ENCODE results near the gene ZNF470. TPM values are rescaled to one million over a fixed set of nuclear protein-coding genes. Genes with fewer than 3 reads are reported as not detected.

The ZNF470 gene
- 10 to 100 TPM in 1 of 8 experiments, 1 to 10 TPM in 5, under 1 TPM in 2; 0.20 to 10.7 (median 6.6) TPM for total RNA-seq

DNA sequence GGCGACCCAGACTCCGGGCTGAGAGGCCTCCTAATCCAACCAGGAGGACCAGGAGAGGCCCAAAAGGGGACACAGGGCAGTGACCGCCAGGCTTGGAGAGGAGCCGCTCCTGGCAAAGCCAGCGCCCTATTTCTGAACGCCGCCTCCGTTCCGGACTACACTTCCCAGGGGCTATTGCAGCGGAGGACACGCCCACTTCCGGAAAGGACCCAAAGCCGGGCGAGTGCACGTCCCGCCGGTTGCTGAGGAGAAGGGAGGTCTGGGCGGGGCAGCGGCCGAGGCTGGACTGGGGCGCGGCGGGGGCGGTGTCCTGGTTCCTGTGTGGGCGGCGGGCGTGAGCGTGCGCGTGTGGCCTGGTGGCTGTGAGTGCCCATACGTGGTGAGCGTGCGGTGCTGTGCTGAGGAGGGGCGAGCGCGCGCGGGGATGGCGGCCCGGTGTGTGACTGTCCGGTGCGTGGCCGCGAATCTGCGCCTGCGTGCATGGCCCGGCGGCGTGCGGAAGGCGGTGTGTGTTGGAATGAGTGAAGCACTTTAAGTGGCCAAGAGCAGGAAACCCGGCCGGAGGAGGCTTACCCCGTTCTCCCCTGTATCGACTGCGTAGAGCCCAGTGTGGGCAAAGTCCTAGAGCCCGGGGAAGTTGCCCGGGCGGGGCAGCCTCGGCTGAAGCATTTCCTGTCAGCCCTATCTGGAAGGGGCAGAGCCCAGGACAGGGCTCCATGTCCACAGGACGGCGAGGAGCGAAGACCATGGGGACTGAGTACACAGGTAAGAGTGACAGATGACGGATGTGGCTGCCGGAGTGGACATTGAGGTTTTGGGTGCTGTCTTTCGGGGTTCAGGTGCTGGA is at the start of gene ZNF470:
ZNF470 (plus strand) TSS at position 195 of the 847 bp plus-strand sequence. CDS start 2,844 bp downstream, outside the sequence.
- H3K27ac ChIP-seq = peak within 1 kb of the TSS; percentile 72 to 77
- H3K4me1 ChIP-seq (replicated peaks in 1 of 2) = peaks cover 0 to 6% of the 10 kb centered on the region in 2 donors
- H3K4me3 ChIP-seq = peak within 1 kb of the TSS; percentile 63 to 73 (median 65)
- in situ Hi-C loops (cut with MboI; ENCODE audit: low pct_unique_long_range_greater_than_20kb in 2 of 9, low sequenced_read_pairs in 9 of 9, unreplicated experiment in 9 of 9) = no loop called here
- 0 to 42% (median 14%) methylated on average over 2 to 16 of the region's 66 CpGs; no CpG with 5 or more reads in 4 of the 10 experiments for WGBS, 10 experiments
- peak; percentile 80 to 99 (median 95) for ATAC-seq (replicated peaks in 6 of 8)

DNA sequence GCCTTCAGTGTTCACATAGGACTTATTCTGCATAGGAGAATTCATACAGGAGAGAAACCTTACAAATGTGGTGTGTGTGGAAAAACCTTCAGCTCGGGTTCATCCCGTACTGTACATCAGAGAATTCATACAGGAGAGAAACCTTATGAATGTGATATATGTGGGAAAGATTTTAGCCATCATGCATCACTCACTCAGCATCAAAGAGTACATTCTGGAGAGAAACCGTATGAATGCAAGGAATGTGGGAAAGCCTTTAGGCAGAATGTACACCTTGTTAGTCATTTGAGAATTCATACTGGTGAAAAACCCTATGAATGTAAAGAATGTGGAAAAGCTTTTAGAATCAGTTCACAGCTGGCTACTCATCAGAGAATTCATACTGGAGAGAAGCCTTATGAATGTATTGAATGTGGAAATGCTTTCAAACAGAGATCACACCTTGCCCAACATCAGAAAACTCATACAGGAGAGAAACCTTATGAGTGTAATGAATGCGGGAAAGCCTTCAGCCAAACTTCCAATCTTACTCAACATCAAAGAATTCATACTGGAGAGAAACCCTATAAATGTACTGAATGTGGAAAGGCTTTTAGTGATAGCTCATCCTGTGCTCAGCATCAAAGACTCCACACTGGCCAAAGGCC is 41.9 kb upstream of the ZNF470 start:
- in situ Hi-C loops (cut with MboI; ENCODE audit: low pct_unique_long_range_greater_than_20kb in 2 of 9, low sequenced_read_pairs in 9 of 9, unreplicated experiment in 9 of 9) = no loop called here
- no peak overlapping the region for H3K4me3 ChIP-seq
- no peak overlapping the region for H3K27ac ChIP-seq
- no peak for ATAC-seq (replicated peaks in 6 of 8)
- no peaks in the 10 kb centered on the region for H3K4me1 ChIP-seq (replicated peaks in 1 of 2)
- WGBS, 10 experiments = 31 to 79% (median 50%) methylated on average over 1 to 4 of the region's 4 CpGs; no CpG with 5 or more reads in 1 of the 10 experiments

DNA sequence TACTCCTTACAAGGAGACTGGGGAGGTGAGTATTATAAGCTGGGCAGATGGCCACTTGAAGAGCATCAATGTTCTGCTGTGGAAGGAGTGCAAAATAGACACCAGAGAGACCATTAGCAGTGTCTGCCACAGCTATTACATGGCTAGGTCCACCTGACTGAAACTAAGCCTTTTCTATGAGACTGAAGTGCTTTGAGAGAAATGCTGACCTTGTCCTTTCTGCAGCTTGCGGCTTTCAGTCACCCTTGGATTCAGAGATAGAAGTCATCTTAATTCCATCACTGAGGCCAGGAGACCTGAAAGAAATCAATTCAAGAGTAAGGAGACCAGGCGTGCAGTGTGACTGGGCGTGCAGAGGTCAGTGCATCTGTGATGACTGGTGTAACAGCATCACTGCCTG is 29.8 kb upstream of the ZNF470 start:
- WGBS, 10 experiments = 64 to 100% (median 78%) methylated on average over 1 to 3 of the region's 3 CpGs; no CpG with 5 or more reads in 2 of the 10 experiments
- no peak overlapping the region for H3K27ac ChIP-seq
- ATAC-seq (replicated peaks in 6 of 8) = no peak
- H3K4me1 ChIP-seq (replicated peaks in 1 of 2) = peaks cover 0 to 6% of the 10 kb centered on the region in 2 donors
- peak overlapping the region in 2 of 5 donors; percentile 72 to 87 for H3K4me3 ChIP-seq
- in situ Hi-C loops (cut with MboI; ENCODE audit: low pct_unique_long_range_greater_than_20kb in 2 of 9, low sequenced_read_pairs in 9 of 9, unreplicated experiment in 9 of 9) = no loop called here

DNA sequence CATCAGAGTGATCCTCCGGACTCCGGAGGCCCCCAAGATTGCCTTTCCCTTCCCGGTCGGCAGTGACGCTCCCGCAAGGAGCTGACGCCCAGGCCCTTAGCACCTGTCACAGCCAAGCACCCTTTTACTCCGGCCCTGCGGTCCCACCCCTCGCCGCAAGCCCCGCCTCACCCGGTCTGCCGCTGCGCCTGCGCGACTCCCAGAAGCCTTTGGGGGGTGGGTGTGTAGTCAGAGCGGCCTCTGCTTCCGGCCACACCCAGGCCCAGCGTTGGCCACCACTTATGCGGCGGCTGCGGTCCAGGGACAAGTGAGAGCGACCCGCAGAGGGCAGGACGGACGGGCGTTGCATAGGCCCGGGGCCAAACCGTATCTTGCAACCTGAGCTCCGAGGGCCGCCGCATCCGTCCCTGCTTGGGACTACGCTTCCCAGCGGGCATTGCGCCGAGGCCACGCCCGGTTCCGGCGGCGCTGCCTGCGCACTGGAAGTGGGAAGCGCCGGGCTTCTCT is 29.0 kb upstream of the ZNF470 start:
- ATAC-seq (replicated peaks in 6 of 8) = peak in 6 of 8 experiments; percentile 88 to 92 (median 91)
- WGBS, 10 experiments = 0 to 40% (median 10%) methylated on average over 1 to 6 of the region's 46 CpGs; no CpG with 5 or more reads in 7 of the 10 experiments
- Histone ChIP-seq H3K4me1 (replicated peaks in 1 of 2) (peaks cover 0 to 6% of the 10 kb centered on the region in 2 donors), H3K27ac (peak overlapping the region; percentile 99), H3K4me3 (peak overlapping the region; percentile 72 to 90 (median 87))
- in situ Hi-C loops (cut with MboI; ENCODE audit: low pct_unique_long_range_greater_than_20kb in 2 of 9, low sequenced_read_pairs in 9 of 9, unreplicated experiment in 9 of 9) = no loop called here

DNA sequence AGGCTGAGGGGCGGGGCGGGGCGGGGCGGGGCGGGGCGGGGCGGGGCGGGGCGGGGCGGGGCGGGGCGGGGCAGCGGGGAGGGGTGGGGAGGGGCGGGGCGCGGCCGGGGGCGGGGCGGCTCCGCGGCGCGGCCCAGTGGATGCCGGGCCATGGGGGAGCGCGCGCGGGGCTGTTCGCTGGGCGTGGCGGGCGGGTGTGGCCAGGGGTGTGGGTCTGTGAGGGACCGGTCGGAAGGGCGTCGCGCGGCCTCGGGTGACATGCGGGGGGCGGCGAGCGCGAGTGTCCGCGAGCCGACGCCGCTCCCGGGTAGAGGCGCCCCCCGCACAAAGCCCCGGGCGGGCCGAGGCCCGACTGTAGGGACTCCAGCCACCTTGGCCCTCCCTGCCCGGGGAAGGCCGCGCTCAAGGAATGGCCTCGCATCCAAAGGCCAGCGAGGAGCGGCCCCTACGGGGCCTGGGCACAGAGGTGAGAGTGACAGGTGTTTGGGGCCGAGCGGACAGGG is 28.5 kb upstream of the ZNF470 start, which contains the start of gene ZFP28:
ZFP28 (plus strand) TSS at position 188 of the 503 bp plus-strand sequence; CDS start at position 259, 71 bp downstream.
- in situ Hi-C loops (cut with MboI; ENCODE audit: low pct_unique_long_range_greater_than_20kb in 2 of 9, low sequenced_read_pairs in 9 of 9, unreplicated experiment in 9 of 9) = no loop called here
- 7% methylated on average over 3 of the region's 65 CpGs; no CpG with 5 or more reads in 9 of the 10 experiments for WGBS, 10 experiments
- Histone ChIP-seq H3K27ac (peak within 1 kb of the TSS; percentile 99), H3K4me1 (replicated peaks in 1 of 2) (peaks cover 0 to 6% of the 10 kb centered on the region in 2 donors), H3K4me3 (peak within 1 kb of the TSS; percentile 72 to 90 (median 87))
- ATAC-seq (replicated peaks in 6 of 8) = peak in 6 of 8 experiments; percentile 76 to 88 (median 84)

DNA sequence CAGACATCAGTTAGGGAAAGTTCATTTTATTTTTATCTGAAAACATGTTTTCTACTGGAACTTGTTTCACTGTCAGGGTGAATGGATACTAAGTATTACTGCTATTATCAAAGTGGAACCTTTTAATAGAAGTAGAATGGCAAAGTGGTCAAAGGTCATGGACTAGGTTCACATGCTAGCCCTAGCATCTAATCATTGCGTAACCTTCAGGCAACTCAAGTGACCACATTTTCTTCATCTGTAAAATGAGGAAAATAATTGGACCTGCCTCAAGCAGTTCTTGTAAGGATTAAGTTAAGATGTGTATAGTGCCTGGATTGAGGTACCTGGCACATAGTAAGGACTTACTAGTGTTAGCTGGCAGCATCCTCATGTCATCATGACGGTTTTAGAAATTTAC is 23.5 kb upstream of the ZNF470 start:
- in situ Hi-C loops (cut with MboI; ENCODE audit: low pct_unique_long_range_greater_than_20kb in 2 of 9, low sequenced_read_pairs in 9 of 9, unreplicated experiment in 9 of 9) = no loop called here
- Histone ChIP-seq H3K27ac (no peak overlapping the region), H3K4me3 (no peak overlapping the region), H3K4me1 (replicated peaks in 1 of 2) (peaks cover 0 to 6% of the 10 kb centered on the region in 2 donors)
- 0 to 100% (median 49%) methylated on average over 1 to 2 of the region's 2 CpGs; no CpG with 5 or more reads in 2 of the 10 experiments for WGBS, 10 experiments
- no peak for ATAC-seq (replicated peaks in 6 of 8)

DNA sequence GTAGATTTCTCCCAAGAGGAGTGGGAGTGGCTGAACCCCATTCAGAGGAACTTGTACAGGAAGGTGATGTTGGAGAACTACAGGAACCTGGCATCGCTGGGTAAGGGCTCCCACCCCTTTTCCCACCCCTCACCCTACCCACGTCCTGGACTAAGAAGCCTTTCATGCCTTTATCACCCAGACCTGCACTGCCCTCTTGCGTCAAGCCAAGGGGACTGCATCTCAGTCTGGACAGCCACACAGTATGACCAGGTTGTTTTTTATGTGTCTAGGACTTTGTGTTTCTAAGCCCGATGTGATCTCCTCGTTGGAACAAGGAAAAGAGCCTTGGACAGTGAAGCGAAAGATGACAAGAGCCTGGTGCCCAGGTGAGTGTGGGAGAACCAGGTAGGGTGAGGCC is 19.7 kb upstream of the ZNF470 start:
- H3K4me3 ChIP-seq = no peak overlapping the region
- in situ Hi-C loops (cut with MboI; ENCODE audit: low pct_unique_long_range_greater_than_20kb in 2 of 9, low sequenced_read_pairs in 9 of 9, unreplicated experiment in 9 of 9) = no loop called here
- WGBS, 10 experiments = 33 to 100% (median 69%) methylated on average over 2 to 4 of the region's 6 CpGs; no CpG with 5 or more reads in 6 of the 10 experiments
- no peak overlapping the region for H3K27ac ChIP-seq
- ATAC-seq (replicated peaks in 6 of 8) = no peak
- H3K4me1 ChIP-seq (replicated peaks in 1 of 2) = no peaks in the 10 kb centered on the region

DNA sequence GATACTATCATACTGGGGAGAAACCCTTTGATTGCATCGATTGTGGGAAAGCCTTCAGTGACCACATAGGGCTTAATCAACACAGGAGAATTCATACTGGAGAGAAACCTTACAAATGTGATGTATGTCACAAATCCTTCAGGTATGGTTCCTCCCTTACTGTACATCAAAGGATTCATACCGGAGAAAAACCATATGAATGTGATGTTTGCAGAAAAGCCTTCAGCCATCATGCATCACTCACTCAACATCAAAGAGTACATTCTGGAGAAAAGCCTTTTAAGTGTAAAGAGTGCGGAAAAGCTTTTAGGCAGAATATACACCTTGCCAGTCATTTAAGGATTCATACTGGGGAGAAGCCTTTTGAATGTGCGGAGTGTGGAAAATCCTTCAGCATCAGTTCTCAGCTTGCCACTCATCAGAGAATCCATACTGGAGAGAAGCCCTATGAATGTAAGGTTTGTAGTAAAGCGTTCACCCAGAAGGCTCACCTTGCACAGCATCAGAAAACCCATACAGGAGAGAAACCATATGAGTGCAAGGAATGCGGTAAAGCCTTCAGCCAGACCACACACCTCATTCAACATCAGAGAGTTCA is 12.9 kb upstream of the ZNF470 start:
- in situ Hi-C loops (cut with MboI; ENCODE audit: low pct_unique_long_range_greater_than_20kb in 2 of 9, low sequenced_read_pairs in 9 of 9, unreplicated experiment in 9 of 9) = no loop called here
- no peak for ATAC-seq (replicated peaks in 6 of 8)
- Histone ChIP-seq H3K4me3 (no peak overlapping the region), H3K4me1 (replicated peaks in 1 of 2) (no peaks in the 10 kb centered on the region), H3K27ac (no peak overlapping the region)
- 56 to 100% (median 67%) methylated on average over 1 to 5 of the region's 6 CpGs; no CpG with 5 or more reads in 1 of the 10 experiments for WGBS, 10 experiments

DNA sequence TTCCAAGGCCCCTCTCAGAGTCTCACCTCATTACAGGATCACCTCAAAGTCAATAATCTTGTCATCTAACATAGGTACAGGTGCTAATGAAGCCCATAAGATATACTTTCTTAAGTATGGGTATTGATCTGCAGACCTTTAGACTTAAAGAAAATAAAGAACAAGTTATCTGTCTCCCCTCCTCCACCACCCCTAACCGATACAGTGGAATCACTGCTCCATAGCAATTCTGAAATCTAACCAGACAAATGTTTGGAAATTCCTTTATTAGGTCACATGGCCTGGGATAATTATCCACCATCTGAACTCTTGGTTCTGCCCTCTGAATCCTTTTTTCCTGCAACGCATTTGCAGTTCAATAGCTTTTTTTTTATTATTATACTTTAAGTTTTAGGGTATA is 4.5 kb upstream of the ZNF470 start:
- H3K27ac ChIP-seq = no peak overlapping the region
- H3K4me3 ChIP-seq = no peak overlapping the region
- in situ Hi-C loops (cut with MboI; ENCODE audit: low pct_unique_long_range_greater_than_20kb in 2 of 9, low sequenced_read_pairs in 9 of 9, unreplicated experiment in 9 of 9) = no loop called here
- WGBS, 10 experiments = 41 to 100% (median 79%) methylated on average over 1 to 2 of the region's 2 CpGs
- H3K4me1 ChIP-seq (replicated peaks in 1 of 2) = peaks cover 0 to 2% of the 10 kb centered on the region in 2 donors
- ATAC-seq (replicated peaks in 6 of 8) = no peak

DNA sequence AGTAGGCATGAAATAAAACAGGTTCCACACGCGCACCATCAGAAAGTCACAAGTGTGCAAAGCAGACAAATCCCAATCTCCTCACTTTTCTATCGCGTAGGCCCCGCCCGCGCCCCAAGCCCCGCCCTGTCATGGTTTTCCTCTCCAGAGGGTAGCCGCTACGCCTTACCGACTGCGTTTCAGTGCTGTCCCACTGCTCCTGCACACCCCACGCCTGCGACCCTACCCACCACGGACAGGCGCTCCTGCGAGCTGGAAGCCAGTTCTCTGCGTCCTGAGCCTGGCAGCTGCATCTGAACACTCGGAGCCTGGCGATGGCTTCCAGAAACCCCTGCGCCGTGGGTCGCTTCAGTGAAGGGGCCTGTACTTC is 379 bp upstream of the ZNF470 start:
- in situ Hi-C loops (cut with MboI; ENCODE audit: low pct_unique_long_range_greater_than_20kb in 2 of 9, low sequenced_read_pairs in 9 of 9, unreplicated experiment in 9 of 9) = no loop called here
- Histone ChIP-seq H3K4me3 (peak overlapping the region; percentile 63 to 73 (median 65)), H3K27ac (peak overlapping the region; percentile 72 to 77), H3K4me1 (replicated peaks in 1 of 2) (peaks cover 0 to 6% of the 10 kb centered on the region in 2 donors)
- 0 to 7% methylated on average over 2 to 5 of the region's 23 CpGs; no CpG with 5 or more reads in 8 of the 10 experiments for WGBS, 10 experiments
- ATAC-seq (replicated peaks in 6 of 8) = peak in 7 of 8 experiments; percentile 19 to 55 (median 51)

DNA sequence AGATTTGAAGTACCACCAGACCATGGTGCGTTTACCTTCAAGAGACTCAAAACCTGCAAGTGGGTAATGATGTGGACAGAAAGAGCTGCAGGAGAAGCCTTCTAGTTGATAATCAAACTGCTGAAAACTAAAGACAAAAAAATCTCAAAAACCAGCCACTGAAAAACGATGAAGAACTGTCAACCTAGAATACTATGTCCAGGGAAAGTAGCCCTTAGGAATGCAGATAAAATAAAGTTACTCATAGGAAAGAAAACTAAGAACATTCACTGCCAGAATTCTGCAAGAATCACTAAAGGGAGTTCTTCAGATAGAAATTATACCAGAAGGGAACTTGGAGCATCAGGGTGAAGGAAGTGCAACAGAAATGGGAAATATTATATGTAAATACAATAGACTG is 5.3 kb downstream of the ZNF470 start:
- in situ Hi-C loops (cut with MboI; ENCODE audit: low pct_unique_long_range_greater_than_20kb in 2 of 9, low sequenced_read_pairs in 9 of 9, unreplicated experiment in 9 of 9) = no loop called here
- ATAC-seq (replicated peaks in 6 of 8) = no peak
- Histone ChIP-seq H3K4me3 (no peak overlapping the region), H3K27ac (no peak overlapping the region), H3K4me1 (replicated peaks in 1 of 2) (peaks cover 0 to 4% of the 10 kb centered on the region in 2 donors)
- WGBS, 10 experiments = 0 to 50% (median 44%) methylated on average over 1 to 2 of the region's 2 CpGs; no CpG with 5 or more reads in 1 of the 10 experiments

DNA sequence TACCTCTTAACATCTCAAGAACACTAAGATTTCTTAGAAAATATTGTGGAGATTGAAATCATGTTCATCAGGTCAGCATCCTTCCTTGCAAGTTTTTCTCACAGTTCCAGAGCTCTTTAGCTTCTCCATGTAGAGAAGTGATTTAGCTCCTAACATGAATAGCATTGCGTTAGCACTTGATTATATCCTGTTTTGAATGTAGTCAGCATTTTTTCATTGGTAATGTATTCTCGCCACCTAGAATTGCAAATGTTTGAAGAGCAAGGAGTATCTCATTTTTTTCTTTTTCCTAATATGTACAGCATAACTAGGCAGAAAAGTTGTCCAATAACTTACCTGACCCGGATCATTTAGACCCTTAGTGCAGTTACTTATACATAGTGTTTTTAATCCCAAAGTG is 6.6 kb downstream of the ZNF470 start:
- ATAC-seq (replicated peaks in 6 of 8) = no peak
- H3K4me3 ChIP-seq = no peak overlapping the region
- H3K27ac ChIP-seq = no peak overlapping the region
- 66 to 100% (median 94%) methylated on average over 2 to 3 of the region's 3 CpGs for WGBS, 10 experiments
- in situ Hi-C loops (cut with MboI; ENCODE audit: low pct_unique_long_range_greater_than_20kb in 2 of 9, low sequenced_read_pairs in 9 of 9, unreplicated experiment in 9 of 9) = no loop called here
- no peaks in the 10 kb centered on the region for H3K4me1 ChIP-seq (replicated peaks in 1 of 2)
